ENCODE measurements around the gene ZNF70. TPM values are rescaled to one million over a fixed set of nuclear protein-coding genes. Genes with fewer than 3 reads are reported as not detected.

ZNF70 gene
- total RNA-seq, 1 experiment from 2014 or later: 3.3 TPM

- CTCF ChIA-PET: interaction anchor here (1.2 kb wide), 1 partner anchor 23 kb away, joined by 3 read pairs; no protein-coding TSS in a partner anchor
- no peak overlapping the region for H3K4me3 Mint-ChIP-seq
- no peaks in the 10 kb centered on the region for H3K27me3 Mint-ChIP-seq (ENCODE audit: low read depth)
- H3K27ac Mint-ChIP-seq: no peak overlapping the region
- POLR2A ChIA-PET: interaction anchor here (0.7 kb wide), 1 partner anchor 28 kb away, joined by 4 read pairs; no protein-coding TSS in a partner anchor
- H3K4me1 Mint-ChIP-seq: peaks cover 12% of the 10 kb centered on the region
- no peaks in the 10 kb centered on the region for H3K9me3 Mint-ChIP-seq
- no peak for TF ChIP-seq JAZF1 (CRISPR knock-in tag; IDR thresholded peaks at IDR 0.05)
- TF ChIP-seq RELA (CRISPR knock-in tag; IDR thresholded peaks at IDR 0.05; ENCODE audit: borderline replicate concordance): no peak
- TF ChIP-seq E2F5 (CRISPR knock-in tag; IDR thresholded peaks at IDR 0.05): no peak
- no peak for TF ChIP-seq FOXP1 (CRISPR knock-in tag; IDR thresholded peaks at IDR 0.05; ENCODE audit: borderline replicate concordance)
- DNase-seq (ENCODE audit: low spot score): no peak
- ATAC-seq: no peak
- peaks cover 19% of the 10 kb centered on the region for H3K36me3 Mint-ChIP-seq
These were observed 5.1 kb downstream of the ZNF70 start for GRCh38 chr22:23745791-23746190.

GRCh38 chr22:23744485-23744884, 6.4 kb downstream of the ZNF70 start:
- H3K27me3 Mint-ChIP-seq (ENCODE audit: low read depth): no peaks in the 10 kb centered on the region
- no peak for ATAC-seq
- peaks cover 19% of the 10 kb centered on the region for H3K36me3 Mint-ChIP-seq
- H3K4me3 Mint-ChIP-seq: no peak overlapping the region
- H3K4me1 Mint-ChIP-seq: peaks cover under 1% of the 10 kb centered on the region
- no peak for DNase-seq (ENCODE audit: low spot score)
- ChIA-PET POLR2A (no interaction called here), CTCF (interaction anchor here (0.8 to 1.2 kb wide), 3 partner anchors 23 to 105 kb away, joined by 3 to 4 read pairs (median 3); partner anchors contain the start of gene CHCHD10)
- no peaks in the 10 kb centered on the region for H3K9me3 Mint-ChIP-seq
- TF ChIP-seq HMGA2 (CRISPR knock-in tag; IDR thresholded peaks at IDR 0.05) (no peak), ETV6 (CRISPR knock-in tag; IDR thresholded peaks at IDR 0.05) (no peak), USF1 (CRISPR knock-in tag; IDR thresholded peaks at IDR 0.05) (no peak)
- no peak overlapping the region for H3K27ac Mint-ChIP-seq

GRCh38 chr22:23744001-23744400, 6.9 kb downstream of the ZNF70 start:
- Mint-ChIP-seq H3K27ac (no peak overlapping the region), H3K4me3 (no peak overlapping the region), H3K27me3 (ENCODE audit: low read depth) (no peaks in the 10 kb centered on the region), H3K9me3 (no peaks in the 10 kb centered on the region), H3K4me1 (no peaks in the 10 kb centered on the region; the same call in 1 of the 2 replicates), H3K36me3 (peaks cover 19% of the 10 kb centered on the region)
- CTCF ChIA-PET: interaction anchor here (0.8 to 0.9 kb wide), 2 partner anchors 24 to 106 kb away, joined by 3 to 4 read pairs; partner anchors contain the start of gene CHCHD10
- ATAC-seq (no peak), DNase-seq (ENCODE audit: low spot score) (no peak)
- POLR2A ChIA-PET: no interaction called here
- no peak for TF ChIP-seq ATF3 (CRISPR knock-in tag; conservative IDR thresholded peaks at IDR 0.05)
- no peak for TF ChIP-seq ZNF532 (CRISPR knock-in tag; IDR thresholded peaks at IDR 0.05; ENCODE audit: borderline replicate concordance)

- ChIA-PET CTCF (no interaction called here), POLR2A (no interaction called here)
- no peak for TF ChIP-seq ZNF219 (CRISPR knock-in tag; IDR thresholded peaks at IDR 0.05; ENCODE audit: borderline replicate concordance)
- no peak for TF ChIP-seq ARID4B (CRISPR knock-in tag; IDR thresholded peaks at IDR 0.05; ENCODE audit: borderline replicate concordance)
- TF ChIP-seq NFATC4 (CRISPR knock-in tag; IDR thresholded peaks at IDR 0.05): no peak
- TF ChIP-seq ZNF423 (CRISPR knock-in tag; IDR thresholded peaks at IDR 0.05): no peak
- TF ChIP-seq USF2 (CRISPR knock-in tag; IDR thresholded peaks at IDR 0.05): no peak
- no peak for TF ChIP-seq ZNF263 (CRISPR knock-in tag; IDR thresholded peaks at IDR 0.05; ENCODE audit: low read depth)
- no peak for TF ChIP-seq MYBL2 (CRISPR knock-in tag; IDR thresholded peaks at IDR 0.05)
- TF ChIP-seq NR1H2 (CRISPR knock-in tag; IDR thresholded peaks at IDR 0.05): no peak
- TF ChIP-seq FOXP1 (CRISPR knock-in tag; IDR thresholded peaks at IDR 0.05; ENCODE audit: borderline replicate concordance): no peak
These were observed 7.6 kb downstream of the ZNF70 start for GRCh38 chr22:23743303-23743705.

More at GRCh38 chr22:23743303-23743705, 7.6 kb downstream of the ZNF70 start:
- Mint-ChIP-seq H3K4me3 (no peak overlapping the region), H3K27me3 (ENCODE audit: low read depth) (no peaks in the 10 kb centered on the region), H3K9me3 (no peaks in the 10 kb centered on the region), H3K27ac (no peak overlapping the region), H3K4me1 (no peaks in the 10 kb centered on the region; the same call in 1 of the 2 replicates), H3K36me3 (peaks cover 19% of the 10 kb centered on the region)
- ATAC-seq: no peak
- DNase-seq (ENCODE audit: low spot score): no peak
